Measurements from ENCODE around the gene PRSS12. TPM values are rescaled to one million over a fixed set of nuclear protein-coding genes. Genes with fewer than 3 reads are reported as not detected.
"Not testable (repeated sequence)": the region's sequence is repeated elsewhere in the genome, so short reads cannot be mapped to it uniquely, and the experiment has no call there.

Gene PRSS12
- total RNA-seq, 1 donor from 2014 or later: 14.1 TPM

DNA sequence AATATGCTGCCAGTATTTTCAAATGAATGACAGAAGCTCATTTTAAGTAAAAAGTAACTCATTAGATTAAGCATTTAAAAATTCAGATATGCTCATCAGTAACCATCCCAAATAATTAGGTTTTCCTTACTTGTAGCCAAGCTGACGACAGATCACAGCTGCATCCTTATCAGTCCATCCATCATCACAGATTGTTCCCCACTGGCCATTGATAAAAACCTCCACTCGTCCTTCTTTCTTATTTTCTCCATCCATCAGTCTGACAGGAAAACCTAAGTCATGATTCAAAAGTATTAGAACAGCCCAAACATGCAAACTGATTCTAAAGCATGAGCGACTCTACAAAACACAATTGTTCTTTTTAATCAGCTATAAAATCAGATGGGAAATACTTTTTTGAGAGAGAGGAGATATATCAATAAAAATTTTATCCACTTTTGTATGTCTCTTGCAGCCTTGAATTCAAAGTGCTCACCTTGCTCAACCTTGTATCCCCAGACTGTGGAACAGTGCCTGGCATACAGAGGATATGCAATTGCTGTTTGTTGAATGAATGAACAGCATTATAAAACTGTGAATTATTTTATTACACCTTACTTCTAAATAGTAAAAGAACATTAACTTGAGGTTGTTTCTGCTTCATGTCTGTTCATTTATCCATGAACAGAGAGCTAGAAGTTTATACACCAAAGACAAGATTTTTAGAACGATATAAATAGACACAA, 44.3 kb downstream of the PRSS12 start:
- no peaks in the 10 kb centered on the region for H3K27me3 Mint-ChIP-seq
- H3K9me3 Mint-ChIP-seq: no peaks in the 10 kb centered on the region
- DNase-seq (ENCODE audit: extremely low spot score, unreplicated experiment): no peak
- no peak overlapping the region for H3K4me3 Mint-ChIP-seq
- H3K36me3 Mint-ChIP-seq: no peaks in the 10 kb centered on the region
- H3K27ac Mint-ChIP-seq: no peak overlapping the region
- TF ChIP-seq, protein P1, sequence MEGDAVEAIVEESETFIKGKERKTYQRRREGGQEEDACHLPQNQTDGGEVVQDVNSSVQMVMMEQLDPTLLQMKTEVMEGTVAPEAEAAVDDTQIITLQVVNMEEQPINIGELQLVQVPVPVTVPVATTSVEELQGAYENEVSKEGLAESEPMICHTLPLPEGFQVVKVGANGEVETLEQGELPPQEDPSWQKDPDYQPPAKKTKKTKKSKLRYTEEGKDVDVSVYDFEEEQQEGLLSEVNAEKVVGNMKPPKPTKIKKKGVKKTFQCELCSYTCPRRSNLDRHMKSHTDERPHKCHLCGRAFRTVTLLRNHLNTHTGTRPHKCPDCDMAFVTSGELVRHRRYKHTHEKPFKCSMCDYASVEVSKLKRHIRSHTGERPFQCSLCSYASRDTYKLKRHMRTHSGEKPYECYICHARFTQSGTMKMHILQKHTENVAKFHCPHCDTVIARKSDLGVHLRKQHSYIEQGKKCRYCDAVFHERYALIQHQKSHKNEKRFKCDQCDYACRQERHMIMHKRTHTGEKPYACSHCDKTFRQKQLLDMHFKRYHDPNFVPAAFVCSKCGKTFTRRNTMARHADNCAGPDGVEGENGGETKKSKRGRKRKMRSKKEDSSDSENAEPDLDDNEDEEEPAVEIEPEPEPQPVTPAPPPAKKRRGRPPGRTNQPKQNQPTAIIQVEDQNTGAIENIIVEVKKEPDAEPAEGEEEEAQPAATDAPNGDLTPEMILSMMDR (conservative IDR thresholded peaks at IDR 0.05): no peak
- H3K4me1 Mint-ChIP-seq (ENCODE audit: unreplicated experiment): peaks cover 10% of the 10 kb centered on the region

DNA sequence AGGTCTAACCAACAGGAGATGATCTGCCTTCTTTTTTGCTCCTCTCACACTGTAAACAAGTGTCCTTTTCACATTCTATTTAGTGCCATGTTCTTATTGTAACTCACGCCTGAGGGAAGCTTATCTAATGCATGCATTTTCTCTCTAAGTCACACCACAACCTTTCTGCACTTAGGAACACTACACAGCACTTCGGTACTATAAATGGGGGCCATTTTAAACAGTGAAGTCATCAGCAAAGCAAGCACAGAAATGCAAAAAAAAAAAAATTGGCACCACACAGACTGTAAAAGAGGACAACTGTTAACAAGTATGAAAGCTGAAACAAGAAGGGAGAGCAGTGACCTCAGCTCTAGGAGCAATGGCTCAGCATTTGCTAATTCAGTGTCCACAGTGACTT, 45.2 kb downstream of the PRSS12 start:
- Mint-ChIP-seq H3K4me3 (no peak overlapping the region), H3K36me3 (no peaks in the 10 kb centered on the region), H3K27me3 (no peaks in the 10 kb centered on the region), H3K27ac (no peak overlapping the region), H3K9me3 (no peaks in the 10 kb centered on the region), H3K4me1 (ENCODE audit: unreplicated experiment) (peaks cover 10% of the 10 kb centered on the region)
- DNase-seq (ENCODE audit: extremely low spot score, unreplicated experiment): no peak
- TF ChIP-seq, protein P1 (conservative IDR thresholded peaks at IDR 0.05): no peak

DNA sequence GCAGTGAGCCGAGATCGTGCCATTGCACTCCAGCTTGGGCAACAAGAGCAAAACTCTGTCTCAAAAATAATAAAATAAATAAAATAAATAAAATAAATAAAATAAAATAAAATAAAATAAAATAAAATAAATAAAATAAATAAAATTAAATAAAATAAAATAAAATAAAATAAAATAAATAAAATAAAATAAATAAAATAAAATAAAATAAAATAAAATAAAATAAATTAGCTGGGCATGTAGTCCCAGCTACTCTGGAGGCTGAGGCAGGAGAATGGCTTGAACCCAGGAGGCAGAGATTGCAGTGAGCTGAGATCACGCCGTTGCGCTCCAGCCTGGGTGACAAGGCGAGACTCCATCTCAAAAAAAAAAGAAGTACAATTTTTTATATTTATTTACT, 53.2 kb downstream of the PRSS12 start:
- H3K27ac Mint-ChIP-seq; H3K36me3 Mint-ChIP-seq; H3K9me3 Mint-ChIP-seq; H3K27me3 Mint-ChIP-seq; DNase-seq (ENCODE audit: extremely low spot score, unreplicated experiment); H3K4me1 Mint-ChIP-seq (ENCODE audit: unreplicated experiment); H3K4me3 Mint-ChIP-seq: not testable (repeated sequence)

DNA sequence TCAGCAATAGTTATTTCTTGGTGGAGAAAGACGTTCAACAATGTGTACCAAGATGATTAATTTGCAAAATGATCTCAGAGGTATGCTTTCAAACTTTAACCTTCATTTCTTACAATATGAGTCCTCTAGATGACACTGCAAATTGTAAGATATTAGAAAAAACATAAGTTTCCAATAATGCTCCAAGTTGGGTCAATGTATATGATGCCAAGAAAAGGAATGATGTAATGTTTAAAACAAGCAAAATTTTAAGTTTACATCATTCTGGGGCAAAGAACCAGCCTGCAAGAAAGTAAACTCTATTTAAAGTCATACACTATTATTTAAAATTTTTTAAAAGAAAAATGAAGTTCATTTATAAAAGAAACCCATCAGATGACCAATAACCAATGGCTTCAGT, 56.1 kb downstream of the PRSS12 start:
- TF ChIP-seq, protein P1 (conservative IDR thresholded peaks at IDR 0.05): no peak
- Mint-ChIP-seq H3K9me3 (no peaks in the 10 kb centered on the region), H3K36me3 (no peaks in the 10 kb centered on the region), H3K27ac (no peak overlapping the region), H3K27me3 (no peaks in the 10 kb centered on the region), H3K4me1 (ENCODE audit: unreplicated experiment) (no peaks in the 10 kb centered on the region), H3K4me3 (no peak overlapping the region)
- no peak for DNase-seq (ENCODE audit: extremely low spot score, unreplicated experiment)

DNA sequence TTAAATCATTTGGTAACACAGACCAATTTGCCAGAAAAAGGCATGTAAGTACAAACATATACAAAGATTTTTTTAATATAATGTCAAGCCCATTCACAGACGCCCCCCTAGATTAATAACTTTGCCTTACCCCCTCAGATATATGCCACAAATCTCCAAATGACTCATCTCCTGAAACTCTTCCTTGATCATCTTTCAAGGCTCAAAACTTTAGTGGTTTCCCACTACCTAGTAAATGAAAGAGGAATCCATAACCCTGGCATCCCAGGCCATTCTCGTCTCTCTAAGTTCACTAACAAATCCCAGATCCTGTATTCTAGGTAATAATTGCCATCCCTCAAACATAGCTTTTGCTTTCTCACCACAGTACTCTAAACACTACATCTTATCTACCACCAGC, 61.9 kb downstream of the PRSS12 start:
- Mint-ChIP-seq H3K36me3 (peaks cover 3% of the 10 kb centered on the region), H3K4me3 (no peak overlapping the region), H3K27ac (no peak overlapping the region), H3K4me1 (ENCODE audit: unreplicated experiment) (peaks cover 5% of the 10 kb centered on the region), H3K9me3 (no peaks in the 10 kb centered on the region), H3K27me3 (no peaks in the 10 kb centered on the region)
- no peak for DNase-seq (ENCODE audit: extremely low spot score, unreplicated experiment)
- TF ChIP-seq, protein P1 (conservative IDR thresholded peaks at IDR 0.05): no peak

DNA sequence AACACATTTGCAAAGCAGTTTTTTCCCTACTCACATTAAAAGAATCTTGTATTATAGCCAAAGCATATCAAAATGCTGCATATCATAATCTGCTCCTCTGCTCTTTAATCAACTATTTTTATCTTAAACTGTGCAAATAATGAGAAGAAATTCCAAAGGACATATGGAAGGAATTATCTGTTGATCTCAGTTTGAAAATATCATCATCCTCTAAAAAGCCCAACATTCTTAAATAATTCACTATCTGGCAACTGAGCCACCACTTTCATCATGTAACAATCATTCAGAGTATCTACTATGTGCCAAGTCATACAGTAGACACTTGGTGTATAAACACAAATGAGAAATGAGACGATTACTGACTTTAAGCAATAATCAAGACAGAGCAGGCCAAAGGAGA, 63.0 kb downstream of the PRSS12 start:
- DNase-seq (ENCODE audit: extremely low spot score, unreplicated experiment): no peak
- Mint-ChIP-seq H3K27ac (no peak overlapping the region), H3K27me3 (no peaks in the 10 kb centered on the region), H3K4me1 (ENCODE audit: unreplicated experiment) (peaks cover 5% of the 10 kb centered on the region), H3K36me3 (peaks cover 3% of the 10 kb centered on the region), H3K9me3 (no peaks in the 10 kb centered on the region), H3K4me3 (no peak overlapping the region)
- TF ChIP-seq, protein P1 (conservative IDR thresholded peaks at IDR 0.05): no peak
